ENCODE measurements around the gene NRM.

GRCh38 chr6:30705620-30706019 lies 14.8 kb upstream of the NRM start:
- TF ChIP-seq CTCF (IDR thresholded peaks at IDR 0.05) (no peak), POLR2A (IDR thresholded peaks at IDR 0.05) (no peak), EP300 (IDR thresholded peaks at IDR 0.05) (no peak)
